Measurements from ENCODE around the gene CRYZ. TPM values are rescaled to one million over a fixed set of nuclear protein-coding genes. Genes with fewer than 3 reads are reported as not detected.

CRYZ gene
- polyA plus RNA-seq, 1 of the 3 experiments (the other 2 are of a cell fraction): 57.2 TPM

DNA sequence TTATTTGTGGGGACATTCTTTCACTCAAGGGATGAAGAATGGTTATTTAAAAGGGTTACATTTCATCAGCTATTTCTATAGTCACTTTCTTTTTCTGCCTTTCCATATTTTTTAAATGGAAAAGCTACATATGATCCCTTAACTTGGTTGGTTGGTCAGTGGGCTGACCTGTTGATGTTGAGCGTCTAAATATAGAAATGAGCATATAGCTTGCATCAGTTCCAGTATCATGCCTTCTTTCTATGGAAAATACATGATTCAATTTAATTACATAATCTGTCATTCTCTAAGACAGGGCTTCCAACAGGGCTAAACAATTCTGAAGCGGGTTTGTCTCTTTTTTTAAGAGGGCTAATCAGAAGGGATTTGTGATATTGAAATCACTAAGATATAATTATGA is 40.7 kb upstream of the CRYZ start:
- Histone ChIP-seq H3K9me2 (no peaks in the 10 kb centered on the region), H3K4me2 (no peak overlapping the region), H4K20me1 (ENCODE audit: insufficient read depth) (no peaks in the 10 kb centered on the region), H3F3A (replicated peaks; ENCODE audit: insufficient read depth) (no peaks in the 10 kb centered on the region), H3K27ac (ENCODE audit: low read depth in 2 of 2, low read length in 1 of 2) (no peak overlapping the region), H3K36me3 (replicated peaks in 1 of 2; ENCODE audit: control insufficient read depth in 1 of 2, insufficient read depth in 2 of 2, low read length in 1 of 2) (no peaks in the 10 kb centered on the region), H3K9me3 (no peaks in the 10 kb centered on the region), H2AFZ (ENCODE audit: low read depth) (no peak overlapping the region), H3K79me2 (ENCODE audit: insufficient read depth) (no peaks in the 10 kb centered on the region), H3K9ac (no peak overlapping the region), H3K4me3 (ENCODE audit: low read depth in 2 of 2, low read length in 1 of 2) (no peak overlapping the region), H3K4me1 (ENCODE audit: control insufficient read depth in 1 of 2, insufficient read depth in 2 of 2, low read depth in 1 of 2, low read length in 1 of 2) (no peaks in the 10 kb centered on the region; a peak in 1 of 4 replicates), H3K27me3 (ENCODE audit: insufficient read depth) (0 out of 2 replicates have a peak, but pooled peaks cover 5% of the 10 kb centered on the region)
- TF ChIP-seq, protein P1, sequence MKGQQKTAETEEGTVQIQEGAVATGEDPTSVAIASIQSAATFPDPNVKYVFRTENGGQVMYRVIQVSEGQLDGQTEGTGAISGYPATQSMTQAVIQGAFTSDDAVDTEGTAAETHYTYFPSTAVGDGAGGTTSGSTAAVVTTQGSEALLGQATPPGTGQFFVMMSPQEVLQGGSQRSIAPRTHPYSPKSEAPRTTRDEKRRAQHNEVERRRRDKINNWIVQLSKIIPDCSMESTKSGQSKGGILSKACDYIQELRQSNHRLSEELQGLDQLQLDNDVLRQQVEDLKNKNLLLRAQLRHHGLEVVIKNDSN (IDR thresholded peaks at IDR 0.05; ENCODE audit: borderline replicate concordance, low read depth): no peak
- TF ChIP-seq RFX5 (IDR thresholded peaks at IDR 0.05; ENCODE audit: low read length) (no peak), TEAD4 (IDR thresholded peaks at IDR 0.05; ENCODE audit: borderline replicate concordance, insufficient read depth) (no peak), RXRA (IDR thresholded peaks at IDR 0.05; ENCODE audit: borderline replicate concordance, low read depth) (no peak), FOXJ3 (CRISPR knock-in tag; IDR thresholded peaks at IDR 0.05) (no peak), NFIC (IDR thresholded peaks at IDR 0.05; ENCODE audit: borderline replicate concordance) (no peak), FOXM1 (IDR thresholded peaks at IDR 0.05; ENCODE audit: low read depth) (no peak), YY1 (IDR thresholded peaks at IDR 0.05; ENCODE audit: low read depth) (no peak), EP300 (IDR thresholded peaks at IDR 0.05; ENCODE audit: borderline replicate concordance in 1 of 2, low read depth in 1 of 2, low read length in 1 of 2) (no peak), CHD2 (IDR thresholded peaks at IDR 0.05; ENCODE audit: low read length, partially characterized antibody) (no peak), EZH2phosphoT487 (IDR thresholded peaks at IDR 0.05; ENCODE audit: borderline replicate concordance, low read depth) (no peak), JUND (IDR thresholded peaks at IDR 0.05) (no peak), TCF12 (IDR thresholded peaks at IDR 0.05) (no peak), ELF1 (IDR thresholded peaks at IDR 0.05) (no peak)
- TF ChIP-seq, protein P2, sequence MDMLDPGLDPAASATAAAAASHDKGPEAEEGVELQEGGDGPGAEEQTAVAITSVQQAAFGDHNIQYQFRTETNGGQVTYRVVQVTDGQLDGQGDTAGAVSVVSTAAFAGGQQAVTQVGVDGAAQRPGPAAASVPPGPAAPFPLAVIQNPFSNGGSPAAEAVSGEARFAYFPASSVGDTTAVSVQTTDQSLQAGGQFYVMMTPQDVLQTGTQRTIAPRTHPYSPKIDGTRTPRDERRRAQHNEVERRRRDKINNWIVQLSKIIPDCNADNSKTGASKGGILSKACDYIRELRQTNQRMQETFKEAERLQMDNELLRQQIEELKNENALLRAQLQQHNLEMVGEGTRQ (IDR thresholded peaks at IDR 0.05; ENCODE audit: borderline replicate concordance, low read depth, low read length): no peak
- TF ChIP-seq, protein P3, sequence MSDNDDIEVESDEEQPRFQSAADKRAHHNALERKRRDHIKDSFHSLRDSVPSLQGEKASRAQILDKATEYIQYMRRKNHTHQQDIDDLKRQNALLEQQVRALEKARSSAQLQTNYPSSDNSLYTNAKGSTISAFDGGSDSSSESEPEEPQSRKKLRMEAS (IDR thresholded peaks at IDR 0.05; ENCODE audit: low read depth): no peak
- TF ChIP-seq, protein P4, sequence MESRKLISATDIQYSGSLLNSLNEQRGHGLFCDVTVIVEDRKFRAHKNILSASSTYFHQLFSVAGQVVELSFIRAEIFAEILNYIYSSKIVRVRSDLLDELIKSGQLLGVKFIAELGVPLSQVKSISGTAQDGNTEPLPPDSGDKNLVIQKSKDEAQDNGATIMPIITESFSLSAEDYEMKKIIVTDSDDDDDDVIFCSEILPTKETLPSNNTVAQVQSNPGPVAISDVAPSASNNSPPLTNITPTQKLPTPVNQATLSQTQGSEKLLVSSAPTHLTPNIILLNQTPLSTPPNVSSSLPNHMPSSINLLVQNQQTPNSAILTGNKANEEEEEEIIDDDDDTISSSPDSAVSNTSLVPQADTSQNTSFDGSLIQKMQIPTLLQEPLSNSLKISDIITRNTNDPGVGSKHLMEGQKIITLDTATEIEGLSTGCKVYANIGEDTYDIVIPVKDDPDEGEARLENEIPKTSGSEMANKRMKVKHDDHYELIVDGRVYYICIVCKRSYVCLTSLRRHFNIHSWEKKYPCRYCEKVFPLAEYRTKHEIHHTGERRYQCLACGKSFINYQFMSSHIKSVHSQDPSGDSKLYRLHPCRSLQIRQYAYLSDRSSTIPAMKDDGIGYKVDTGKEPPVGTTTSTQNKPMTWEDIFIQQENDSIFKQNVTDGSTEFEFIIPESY (IDR thresholded peaks at IDR 0.05; ENCODE audit: borderline replicate concordance, low read depth): no peak
- TF ChIP-seq, protein P5, sequence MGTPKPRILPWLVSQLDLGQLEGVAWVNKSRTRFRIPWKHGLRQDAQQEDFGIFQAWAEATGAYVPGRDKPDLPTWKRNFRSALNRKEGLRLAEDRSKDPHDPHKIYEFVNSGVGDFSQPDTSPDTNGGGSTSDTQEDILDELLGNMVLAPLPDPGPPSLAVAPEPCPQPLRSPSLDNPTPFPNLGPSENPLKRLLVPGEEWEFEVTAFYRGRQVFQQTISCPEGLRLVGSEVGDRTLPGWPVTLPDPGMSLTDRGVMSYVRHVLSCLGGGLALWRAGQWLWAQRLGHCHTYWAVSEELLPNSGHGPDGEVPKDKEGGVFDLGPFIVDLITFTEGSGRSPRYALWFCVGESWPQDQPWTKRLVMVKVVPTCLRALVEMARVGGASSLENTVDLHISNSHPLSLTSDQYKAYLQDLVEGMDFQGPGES (IDR thresholded peaks at IDR 0.05; ENCODE audit: low read depth, low read length): no peak
- CTCF ChIA-PET: interaction anchor here (0.6 to 3.5 kb wide), 2 partner anchors 429 to 671 kb away, joined by 3 to 79 read pairs; no protein-coding TSS in a partner anchor
- WGBS (ENCODE audit: low lambda C conversion rate): 90% methylated on average over 2 of the region's 2 CpGs
- POLR2A ChIA-PET: no interaction called here
- DNase-seq: no peak
